SK-N-SH treated with all-trans-retinoic acid at 6 μM for 48 hours (cell line): Measurements from ENCODE around the gene CHRND.

Source experiments
- ATAC-seq: fragments of 200-7000 bp; cut with Tn5 transposase; 3 replicates; pipeline ENCODE4 v1.9.1; 2020; ENCODE audit warnings: mild to moderate bottlenecking, moderate library complexity
- ARNTL ChIP-seq: fragments of 450-650 bp; formaldehyde crosslinking; IDR thresholded peaks from 2 replicates; pipeline ENCODE4 v1.5.0; 2020; ENCODE audit warnings: low read depth, mild to moderate bottlenecking, moderate library complexity, borderline replicate concordance
- BACH2 ChIP-seq: fragments of 250-450 bp; sonication (Bioruptor Pico); IDR thresholded peaks from 2 replicates; pipeline ENCODE4 v1.9.0; 2021; ENCODE audit warnings: mild to moderate bottlenecking, borderline replicate concordance
- CSDC2 ChIP-seq: fragments of 250-450 bp; sonication (Bioruptor Pico); IDR thresholded peaks from 2 replicates; pipeline ENCODE4 v1.5.0; 2020; ENCODE audit warnings: mild to moderate bottlenecking, moderate library complexity
- GLIS3 ChIP-seq: fragments of 250-450 bp; sonication (Bioruptor Pico); IDR thresholded peaks from 2 replicates; pipeline ENCODE4 v1.5.0; 2020; ENCODE audit warnings: mild to moderate bottlenecking, moderate library complexity
- ISL1 ChIP-seq: fragments of 250-450 bp; sonication (Bioruptor Pico); IDR thresholded peaks from 2 replicates; pipeline ENCODE4 v2.1.2; 2022; ENCODE audit warnings: mild to moderate bottlenecking, moderate library complexity
- OSR1 ChIP-seq: fragments of 250-450 bp; sonication (Bioruptor Pico); IDR thresholded peaks from 2 replicates; pipeline ENCODE4 v1.8.0; 2022; ENCODE audit warnings: moderate library complexity, mild to moderate bottlenecking, inconsistent platforms
- PPARA ChIP-seq: fragments of 250-450 bp; sonication (Bioruptor Pico); IDR thresholded peaks from 2 replicates; pipeline ENCODE4 v1.5.0; 2020; ENCODE audit warnings: mild to moderate bottlenecking, borderline replicate concordance
- SNAI2 ChIP-seq: fragments of 250-450 bp; sonication (Bioruptor Pico); IDR thresholded peaks from 2 replicates; pipeline ENCODE4 v1.5.0; 2020; ENCODE audit warnings: mild to moderate bottlenecking, moderate library complexity
- TCF4 ChIP-seq: fragments of 250-450 bp; sonication (Bioruptor Pico); IDR thresholded peaks from 2 replicates; pipeline ENCODE4 v1.8.0; 2021; ENCODE audit warnings: mild to moderate bottlenecking, moderate library complexity, borderline replicate concordance
- TOX ChIP-seq: fragments of 250-450 bp; sonication (Bioruptor Pico); IDR thresholded peaks from 2 replicates; pipeline ENCODE4 v1.8.0; 2021; ENCODE audit warnings: mild to moderate bottlenecking, moderate library complexity, borderline replicate concordance
- ZC3H10 ChIP-seq: fragments of 250-450 bp; sonication (Bioruptor Pico); IDR thresholded peaks from 2 replicates; pipeline ENCODE4 v1.5.1; 2021; ENCODE audit warnings: mild to moderate bottlenecking, moderate library complexity
- ZFP3 ChIP-seq: fragments of 250-450 bp; sonication (Bioruptor Pico); IDR thresholded peaks from 2 replicates; pipeline ENCODE4 v1.5.0; 2020; ENCODE audit warnings: mild to moderate bottlenecking, moderate library complexity
- ZFP30 ChIP-seq: fragments of 450-650 bp; formaldehyde crosslinking; IDR thresholded peaks from 2 replicates; pipeline ENCODE4 v1.5.0; 2022; ENCODE audit warnings: mild to moderate bottlenecking, moderate library complexity
- ZNF565 ChIP-seq: fragments of 450-650 bp; formaldehyde crosslinking; conservative IDR thresholded peaks from 2 replicates; pipeline ENCODE4 v1.5.0; 2020; ENCODE audit warnings: low read depth, mild to moderate bottlenecking, moderate library complexity
- ZNF8 ChIP-seq: fragments of 450-650 bp; formaldehyde crosslinking; IDR thresholded peaks from 2 replicates; pipeline ENCODE4 v1.5.0; 2020; ENCODE audit warnings: mild to moderate bottlenecking, moderate library complexity
- TF ChIP-seq, protein P1 (sequence below): fragments of 250-450 bp; sonication (Bioruptor Pico); IDR thresholded peaks from 2 replicates; pipeline ENCODE4 v1.5.1; 2020; ENCODE audit warnings: low read depth, mild to moderate bottlenecking, moderate library complexity
- TF ChIP-seq, protein P2 (sequence below): fragments of 250-450 bp; sonication (Bioruptor Pico); IDR thresholded peaks from 2 replicates; pipeline ENCODE4 v1.5.1; 2021; ENCODE audit warnings: mild to moderate bottlenecking, moderate library complexity
- TF ChIP-seq, protein P3 (sequence below): fragments of 250-450 bp; sonication (Bioruptor Pico); IDR thresholded peaks from 2 replicates; pipeline ENCODE4 v1.8.0; 2020; ENCODE audit warnings: mild to moderate bottlenecking, moderate library complexity, borderline replicate concordance
- TF ChIP-seq, protein P4 (sequence below): fragments of 250-450 bp; sonication (Bioruptor Pico); IDR thresholded peaks from 2 replicates; pipeline ENCODE4 v1.8.0; 2021; ENCODE audit warnings: low read depth, mild to moderate bottlenecking, moderate library complexity, borderline replicate concordance

Gene CHRND

DNA sequence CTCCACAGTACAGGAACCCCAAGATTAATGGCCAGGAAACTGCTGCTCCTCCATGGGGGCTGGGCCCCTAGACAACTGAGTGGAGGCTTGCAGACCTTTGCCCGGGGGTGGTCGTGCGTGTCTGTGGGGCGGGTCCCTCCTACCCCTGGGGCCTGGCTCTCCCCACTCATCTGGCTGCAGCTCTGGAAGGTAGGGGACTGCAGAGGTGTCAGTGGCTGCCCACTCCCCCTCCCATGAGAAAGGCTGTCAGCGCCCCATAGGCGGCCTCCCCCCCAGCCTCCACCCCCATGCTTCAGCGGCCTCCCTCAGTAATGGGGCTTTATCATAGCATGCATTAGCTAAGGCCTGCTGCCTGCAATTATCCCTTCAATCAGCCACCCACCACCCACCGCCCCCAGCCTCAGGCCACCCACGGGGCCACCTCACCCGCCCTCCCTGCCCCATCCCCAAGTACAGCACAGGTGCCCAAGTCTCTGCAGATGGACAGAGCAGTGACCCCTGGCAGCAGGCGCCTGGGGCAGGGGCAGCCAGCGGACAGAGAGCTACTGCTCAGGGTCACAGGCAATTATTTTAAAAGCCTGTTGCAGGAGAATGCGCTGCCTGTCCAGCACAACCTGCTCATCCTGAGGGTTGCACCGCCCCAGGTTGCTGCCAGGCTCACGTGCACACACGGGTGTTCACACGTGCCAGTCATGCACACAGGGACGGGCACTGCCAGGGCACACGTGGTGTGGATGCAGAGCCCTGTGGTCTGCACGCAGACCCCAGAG, 29.3 kb upstream of the CHRND start:
- no peak for ATAC-seq
- TF ChIP-seq CSDC2 (CRISPR knock-in tag) (no peak), GLIS3 (no peak), ZFP30 (CRISPR knock-in tag) (no peak), ZFP3 (no peak), OSR1 (CRISPR knock-in tag) (no peak), BACH2 (CRISPR knock-in tag) (no peak), ARNTL (CRISPR knock-in tag) (no peak), ZNF565 (CRISPR knock-in tag) (no peak), ZC3H10 (CRISPR knock-in tag) (no peak), SNAI2 (CRISPR knock-in tag) (no peak)
- TF ChIP-seq, protein P1, sequence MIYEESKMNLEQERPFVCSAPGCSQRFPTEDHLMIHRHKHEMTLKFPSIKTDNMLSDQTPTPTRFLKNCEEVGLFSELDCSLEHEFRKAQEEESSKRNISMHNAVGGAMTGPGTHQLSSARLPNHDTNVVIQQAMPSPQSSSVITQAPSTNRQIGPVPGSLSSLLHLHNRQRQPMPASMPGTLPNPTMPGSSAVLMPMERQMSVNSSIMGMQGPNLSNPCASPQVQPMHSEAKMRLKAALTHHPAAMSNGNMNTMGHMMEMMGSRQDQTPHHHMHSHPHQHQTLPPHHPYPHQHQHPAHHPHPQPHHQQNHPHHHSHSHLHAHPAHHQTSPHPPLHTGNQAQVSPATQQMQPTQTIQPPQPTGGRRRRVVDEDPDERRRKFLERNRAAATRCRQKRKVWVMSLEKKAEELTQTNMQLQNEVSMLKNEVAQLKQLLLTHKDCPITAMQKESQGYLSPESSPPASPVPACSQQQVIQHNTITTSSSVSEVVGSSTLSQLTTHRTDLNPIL (CRISPR knock-in tag), result no peak
- TF ChIP-seq, protein P2, sequence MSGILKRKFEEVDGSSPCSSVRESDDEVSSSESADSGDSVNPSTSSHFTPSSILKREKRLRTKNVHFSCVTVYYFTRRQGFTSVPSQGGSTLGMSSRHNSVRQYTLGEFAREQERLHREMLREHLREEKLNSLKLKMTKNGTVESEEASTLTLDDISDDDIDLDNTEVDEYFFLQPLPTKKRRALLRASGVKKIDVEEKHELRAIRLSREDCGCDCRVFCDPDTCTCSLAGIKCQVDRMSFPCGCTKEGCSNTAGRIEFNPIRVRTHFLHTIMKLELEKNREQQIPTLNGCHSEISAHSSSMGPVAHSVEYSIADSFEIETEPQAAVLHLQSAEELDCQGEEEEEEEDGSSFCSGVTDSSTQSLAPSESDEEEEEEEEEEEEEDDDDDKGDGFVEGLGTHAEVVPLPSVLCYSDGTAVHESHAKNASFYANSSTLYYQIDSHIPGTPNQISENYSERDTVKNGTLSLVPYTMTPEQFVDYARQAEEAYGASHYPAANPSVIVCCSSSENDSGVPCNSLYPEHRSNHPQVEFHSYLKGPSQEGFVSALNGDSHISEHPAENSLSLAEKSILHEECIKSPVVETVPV, result no peak

DNA sequence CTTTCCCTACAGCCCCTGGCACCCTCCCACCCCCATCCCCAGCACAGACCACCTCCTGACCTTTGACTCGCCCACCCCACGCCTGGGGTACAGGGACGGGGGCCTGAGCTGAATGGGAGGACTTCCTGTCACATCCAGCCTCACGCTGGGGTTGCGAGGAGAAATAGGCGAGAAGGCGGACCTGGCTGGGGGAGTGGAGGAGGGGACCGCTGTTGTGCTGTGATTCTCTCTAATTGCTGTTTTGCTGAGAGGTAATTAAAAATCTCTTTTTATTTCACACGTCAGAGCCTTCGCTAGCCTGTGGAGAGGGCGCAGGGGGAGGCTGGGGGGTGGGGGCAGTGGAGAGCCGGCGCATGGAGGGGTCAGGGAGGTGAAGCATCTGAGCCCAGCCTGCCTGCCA, 28.6 kb upstream of the CHRND start:
- ATAC-seq, result no peak
- TF ChIP-seq ZFP30 (CRISPR knock-in tag), result no peak
- TF ChIP-seq, protein P3, sequence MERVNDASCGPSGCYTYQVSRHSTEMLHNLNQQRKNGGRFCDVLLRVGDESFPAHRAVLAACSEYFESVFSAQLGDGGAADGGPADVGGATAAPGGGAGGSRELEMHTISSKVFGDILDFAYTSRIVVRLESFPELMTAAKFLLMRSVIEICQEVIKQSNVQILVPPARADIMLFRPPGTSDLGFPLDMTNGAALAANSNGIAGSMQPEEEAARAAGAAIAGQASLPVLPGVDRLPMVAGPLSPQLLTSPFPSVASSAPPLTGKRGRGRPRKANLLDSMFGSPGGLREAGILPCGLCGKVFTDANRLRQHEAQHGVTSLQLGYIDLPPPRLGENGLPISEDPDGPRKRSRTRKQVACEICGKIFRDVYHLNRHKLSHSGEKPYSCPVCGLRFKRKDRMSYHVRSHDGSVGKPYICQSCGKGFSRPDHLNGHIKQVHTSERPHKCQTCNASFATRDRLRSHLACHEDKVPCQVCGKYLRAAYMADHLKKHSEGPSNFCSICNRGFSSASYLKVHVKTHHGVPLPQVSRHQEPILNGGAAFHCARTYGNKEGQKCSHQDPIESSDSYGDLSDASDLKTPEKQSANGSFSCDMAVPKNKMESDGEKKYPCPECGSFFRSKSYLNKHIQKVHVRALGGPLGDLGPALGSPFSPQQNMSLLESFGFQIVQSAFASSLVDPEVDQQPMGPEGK (CRISPR knock-in tag), result no peak
- no peak for TF ChIP-seq TCF4
- no peak for TF ChIP-seq TOX (CRISPR knock-in tag)
- TF ChIP-seq BACH2 (CRISPR knock-in tag), result no peak
- TF ChIP-seq, protein P2, result no peak
- no peak for TF ChIP-seq ISL1
- TF ChIP-seq, protein P4, sequence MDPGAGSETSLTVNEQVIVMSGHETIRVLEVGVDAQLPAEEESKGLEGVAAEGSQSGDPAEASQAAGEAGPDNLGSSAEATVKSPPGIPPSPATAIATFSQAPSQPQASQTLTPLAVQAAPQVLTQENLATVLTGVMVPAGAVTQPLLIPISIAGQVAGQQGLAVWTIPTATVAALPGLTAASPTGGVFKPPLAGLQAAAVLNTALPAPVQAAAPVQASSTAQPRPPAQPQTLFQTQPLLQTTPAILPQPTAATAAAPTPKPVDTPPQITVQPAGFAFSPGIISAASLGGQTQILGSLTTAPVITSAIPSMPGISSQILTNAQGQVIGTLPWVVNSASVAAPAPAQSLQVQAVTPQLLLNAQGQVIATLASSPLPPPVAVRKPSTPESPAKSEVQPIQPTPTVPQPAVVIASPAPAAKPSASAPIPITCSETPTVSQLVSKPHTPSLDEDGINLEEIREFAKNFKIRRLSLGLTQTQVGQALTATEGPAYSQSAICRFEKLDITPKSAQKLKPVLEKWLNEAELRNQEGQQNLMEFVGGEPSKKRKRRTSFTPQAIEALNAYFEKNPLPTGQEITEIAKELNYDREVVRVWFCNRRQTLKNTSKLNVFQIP (CRISPR knock-in tag), result no peak
- no peak for TF ChIP-seq CSDC2 (CRISPR knock-in tag)
- TF ChIP-seq PPARA (CRISPR knock-in tag), result no peak
- TF ChIP-seq OSR1 (CRISPR knock-in tag), result no peak

DNA sequence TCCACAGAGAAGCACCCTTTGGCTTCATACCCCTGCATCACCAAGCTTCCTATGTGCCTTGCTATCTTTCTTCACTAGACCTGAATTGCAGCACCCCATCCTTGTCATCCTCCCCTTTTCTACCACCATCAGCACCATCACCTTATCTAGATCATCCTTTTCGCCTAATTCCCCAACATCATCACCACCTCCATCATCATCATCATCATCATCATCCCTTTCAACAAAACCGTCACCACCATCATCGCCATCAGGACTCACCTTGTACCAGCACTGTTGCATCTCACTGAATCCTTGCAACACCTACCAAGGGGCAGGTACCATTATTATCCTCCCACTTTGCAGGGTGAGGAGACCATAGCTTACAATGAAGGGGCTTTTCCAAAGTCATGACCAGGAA, 27.5 kb upstream of the CHRND start:
- TF ChIP-seq ZNF8 (CRISPR knock-in tag), result no peak
- no peak for TF ChIP-seq SNAI2 (CRISPR knock-in tag)
- TF ChIP-seq, protein P4 (CRISPR knock-in tag), result no peak
- ATAC-seq, result no peak
